Lung (tissue), 12 donors: Measurements from ENCODE around the gene PIK3R4. TPM values are rescaled to one million over a fixed set of nuclear protein-coding genes. Genes with fewer than 3 reads are reported as not detected.

ENCODE experiments used
- ATAC-seq: fragments of 200-7000 bp; cut with Tn5 transposase; one replicate; pipeline ENCODE4 v1.9.1; 2020; ENCODE audit warnings: moderate number of reproducible peaks; ENCODE audit not compliant: insufficient read depth, low FRiP score
- DNase-seq, 3 donors: peaks; one replicate each; pipeline ENCODE4 v3.0.0-alpha.2; 2013 to 2017
- H3K27ac ChIP-seq, 2 donors: one replicate each; pipeline ENCODE4 v1.5.1; 2013; ENCODE audit warnings: mild to moderate bottlenecking in 2 of 2, moderate library complexity in 2 of 2, control low read depth in 1 of 2, inconsistent platforms in 1 of 2, low read depth in 1 of 2, low read length in 1 of 2
- H3K27me3 ChIP-seq, 3 donors: one replicate each; pipeline ENCODE4 v1.5.1; 2013; ENCODE audit warnings: low read length in 2 of 3; ENCODE audit not compliant: control insufficient read depth in 3 of 3, insufficient read depth in 3 of 3
- H3K36me3 ChIP-seq, 4 donors: one replicate each; pipeline ENCODE4 v1.5.1; 2013; ENCODE audit warnings: low read length in 4 of 4, mild to moderate bottlenecking in 1 of 4, moderate library complexity in 1 of 4; ENCODE audit not compliant: control insufficient read depth in 4 of 4, insufficient read depth in 4 of 4
- H3K4me1 ChIP-seq, 5 donors: one replicate each; pipeline ENCODE4 v1.5.1; 2013; ENCODE audit warnings: low read length in 5 of 5, mild to moderate bottlenecking in 2 of 5, moderate library complexity in 1 of 5; ENCODE audit not compliant: control insufficient read depth in 5 of 5, insufficient read depth in 5 of 5
- H3K4me3 ChIP-seq: one replicate; pipeline ENCODE4 v1.5.1; 2013; ENCODE audit warnings: mild to moderate bottlenecking, control low read depth, moderate library complexity
- H3K9ac ChIP-seq, 2 donors: one replicate each; pipeline ENCODE4 v1.5.1; 2013; ENCODE audit warnings: low read length in 2 of 2, control low read depth in 1 of 2; ENCODE audit not compliant: insufficient read depth in 1 of 2
- H3K9me3 ChIP-seq, 4 donors: one replicate each; pipeline ENCODE4 v1.5.1; 2013; ENCODE audit warnings: low read length in 3 of 4, mild to moderate bottlenecking in 1 of 4, moderate library complexity in 1 of 4; ENCODE audit not compliant: control insufficient read depth in 4 of 4, insufficient read depth in 3 of 4
- CTCF ChIP-seq: IDR thresholded peaks from 2 replicates; pipeline ENCODE4 v1.5.1; 2012; ENCODE audit warnings: mild to moderate bottlenecking; ENCODE audit errors: control extremely low read depth, extremely low read depth
- WGBS, 2 donors: extraction: QIAGEN DNeasy Blood & Tissue Kit; methylation state at CpG; one replicate each; pipeline ENCODE4 v1.1.7; 2013; 5-methylcytosine and 5-hydroxymethylcytosine counted together
- polyA plus RNA-seq, 2 donors: library from polyadenylated mRNA; stranded (reverse); fragments of 200-250 nt; gene quantifications; one replicate each; pipeline ENCODE4 v1.2.1, GENCODE V29; 2013
- total RNA-seq, 2 donors: library from RNA; depleted of rRNA in 1 of 2; stranded (reverse); fragments of >200 nt in 1 of 2; gene quantifications; one replicate each; pipeline ENCODE4 v1.2.1, GENCODE V29; 2014 to 2021
- donor health status: control.
- donor health status: control.
- donor health status: Bipolar disorder and iron deficiency.
- donor health status: healthy.
- donor health status: DM: yes; HTN: yes; CAD: no.

PIK3R4 gene
- total and polyA plus RNA-seq, 4 donors = 21.6 to 43.0 (median 25.8) TPM

- ATAC-seq (no peak), DNase-seq (no peak)
- Histone ChIP-seq H3K27me3 (no peaks in the 10 kb centered on the region), H3K36me3 (peaks cover 5 to 21% (median 18%) of the 10 kb centered on the region in 4 donors), H3K9ac (no peak overlapping the region), H3K27ac (no peak overlapping the region), H3K4me3 (no peak overlapping the region), H3K4me1 (peaks cover 0 to 2% (median 0%) of the 10 kb centered on the region in 5 donors), H3K9me3 (no peaks in the 10 kb centered on the region)
- WGBS, 2 donors = 89 to 91% methylated on average over 3 of the region's 3 CpGs
- no peak for TF ChIP-seq CTCF
Measured at GRCh38 chr3:130688697-130689470, 57.7 kb downstream of the PIK3R4 start.

- no peak overlapping the region for H3K27ac ChIP-seq
- peaks cover 0 to 2% (median 0%) of the 10 kb centered on the region in 5 donors for H3K4me1 ChIP-seq
- no peak for DNase-seq
- H3K9ac ChIP-seq = no peak overlapping the region
- ATAC-seq = no peak
- no peak for TF ChIP-seq CTCF
- H3K36me3 ChIP-seq = peaks cover 8 to 28% (median 25%) of the 10 kb centered on the region in 4 donors
- H3K4me3 ChIP-seq = no peak overlapping the region
- H3K9me3 ChIP-seq = no peaks in the 10 kb centered on the region
- 79 to 88% methylated on average over 4 of the region's 4 CpGs for WGBS, 2 donors
- no peaks in the 10 kb centered on the region for H3K27me3 ChIP-seq
Measured at GRCh38 chr3:130688015-130688688, 58.5 kb downstream of the PIK3R4 start.

GRCh38 chr3:130687327-130687726 is 59.3 kb downstream of the PIK3R4 start:
- H3K27me3 ChIP-seq = no peaks in the 10 kb centered on the region
- DNase-seq = no peak
- H3K9ac ChIP-seq = no peak overlapping the region
- H3K27ac ChIP-seq = no peak overlapping the region
- no peak for TF ChIP-seq CTCF
- no peak for ATAC-seq
- no peaks in the 10 kb centered on the region for H3K9me3 ChIP-seq
- H3K4me3 ChIP-seq = no peak overlapping the region
- H3K4me1 ChIP-seq = peaks cover 0 to 4% (median 0%) of the 10 kb centered on the region in 5 donors
- H3K36me3 ChIP-seq = peaks cover 10 to 34% (median 31%) of the 10 kb centered on the region in 4 donors
